ENCODE data around the gene SDHA.

- TF ChIP-seq, protein P1, sequence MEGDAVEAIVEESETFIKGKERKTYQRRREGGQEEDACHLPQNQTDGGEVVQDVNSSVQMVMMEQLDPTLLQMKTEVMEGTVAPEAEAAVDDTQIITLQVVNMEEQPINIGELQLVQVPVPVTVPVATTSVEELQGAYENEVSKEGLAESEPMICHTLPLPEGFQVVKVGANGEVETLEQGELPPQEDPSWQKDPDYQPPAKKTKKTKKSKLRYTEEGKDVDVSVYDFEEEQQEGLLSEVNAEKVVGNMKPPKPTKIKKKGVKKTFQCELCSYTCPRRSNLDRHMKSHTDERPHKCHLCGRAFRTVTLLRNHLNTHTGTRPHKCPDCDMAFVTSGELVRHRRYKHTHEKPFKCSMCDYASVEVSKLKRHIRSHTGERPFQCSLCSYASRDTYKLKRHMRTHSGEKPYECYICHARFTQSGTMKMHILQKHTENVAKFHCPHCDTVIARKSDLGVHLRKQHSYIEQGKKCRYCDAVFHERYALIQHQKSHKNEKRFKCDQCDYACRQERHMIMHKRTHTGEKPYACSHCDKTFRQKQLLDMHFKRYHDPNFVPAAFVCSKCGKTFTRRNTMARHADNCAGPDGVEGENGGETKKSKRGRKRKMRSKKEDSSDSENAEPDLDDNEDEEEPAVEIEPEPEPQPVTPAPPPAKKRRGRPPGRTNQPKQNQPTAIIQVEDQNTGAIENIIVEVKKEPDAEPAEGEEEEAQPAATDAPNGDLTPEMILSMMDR (IDR thresholded peaks at IDR 0.05; ENCODE audit: insufficient read depth, low read length, poor library complexity, severe bottlenecking): no peak
- TF ChIP-seq EZH2phosphoT487 (conservative IDR thresholded peaks at IDR 0.05; ENCODE audit: low read length): no peak
Measured at GRCh38 chr5:305050-305449, 86.9 kb downstream of the SDHA start.

All from SU-DHL-6 (cell line).